Measurements from ENCODE around the gene SLC12A2.

DNA sequence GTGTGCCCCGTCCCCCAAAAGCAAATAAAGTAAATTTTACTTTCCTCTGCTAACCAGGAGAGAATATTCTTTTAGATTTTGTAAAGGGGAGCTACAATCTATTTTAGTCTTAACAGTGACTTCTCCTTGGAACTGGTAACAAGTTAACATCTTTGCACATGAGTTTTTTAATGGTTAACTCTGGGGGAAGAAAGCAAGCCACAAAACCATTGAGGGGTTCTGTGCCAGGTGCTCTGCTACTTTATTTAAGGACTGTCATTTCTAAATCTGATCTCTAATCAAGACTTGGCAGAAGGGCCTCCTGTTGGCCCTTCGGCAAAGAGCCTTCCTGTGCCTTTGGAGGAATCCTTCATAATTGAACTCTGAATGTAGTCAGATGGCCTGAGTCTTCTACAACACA is 153.4 kb downstream of the SLC12A2 start:
- TF ChIP-seq EZH2 (IDR thresholded peaks at IDR 0.05; ENCODE audit: borderline replicate concordance, low read length) = no peak
- TF ChIP-seq, protein P1, sequence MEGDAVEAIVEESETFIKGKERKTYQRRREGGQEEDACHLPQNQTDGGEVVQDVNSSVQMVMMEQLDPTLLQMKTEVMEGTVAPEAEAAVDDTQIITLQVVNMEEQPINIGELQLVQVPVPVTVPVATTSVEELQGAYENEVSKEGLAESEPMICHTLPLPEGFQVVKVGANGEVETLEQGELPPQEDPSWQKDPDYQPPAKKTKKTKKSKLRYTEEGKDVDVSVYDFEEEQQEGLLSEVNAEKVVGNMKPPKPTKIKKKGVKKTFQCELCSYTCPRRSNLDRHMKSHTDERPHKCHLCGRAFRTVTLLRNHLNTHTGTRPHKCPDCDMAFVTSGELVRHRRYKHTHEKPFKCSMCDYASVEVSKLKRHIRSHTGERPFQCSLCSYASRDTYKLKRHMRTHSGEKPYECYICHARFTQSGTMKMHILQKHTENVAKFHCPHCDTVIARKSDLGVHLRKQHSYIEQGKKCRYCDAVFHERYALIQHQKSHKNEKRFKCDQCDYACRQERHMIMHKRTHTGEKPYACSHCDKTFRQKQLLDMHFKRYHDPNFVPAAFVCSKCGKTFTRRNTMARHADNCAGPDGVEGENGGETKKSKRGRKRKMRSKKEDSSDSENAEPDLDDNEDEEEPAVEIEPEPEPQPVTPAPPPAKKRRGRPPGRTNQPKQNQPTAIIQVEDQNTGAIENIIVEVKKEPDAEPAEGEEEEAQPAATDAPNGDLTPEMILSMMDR (conservative IDR thresholded peaks at IDR 0.05 in 1 of 2, IDR thresholded peaks at IDR 0.05 in 1 of 2; ENCODE audit: extremely low read depth in 1 of 2, insufficient read depth in 1 of 2, low read depth in 1 of 2, low read length in 2 of 2) = no peak

Data from mammary epithelial cell (primary cell).